Measurements from ENCODE around the gene ASTE1.

DNA sequence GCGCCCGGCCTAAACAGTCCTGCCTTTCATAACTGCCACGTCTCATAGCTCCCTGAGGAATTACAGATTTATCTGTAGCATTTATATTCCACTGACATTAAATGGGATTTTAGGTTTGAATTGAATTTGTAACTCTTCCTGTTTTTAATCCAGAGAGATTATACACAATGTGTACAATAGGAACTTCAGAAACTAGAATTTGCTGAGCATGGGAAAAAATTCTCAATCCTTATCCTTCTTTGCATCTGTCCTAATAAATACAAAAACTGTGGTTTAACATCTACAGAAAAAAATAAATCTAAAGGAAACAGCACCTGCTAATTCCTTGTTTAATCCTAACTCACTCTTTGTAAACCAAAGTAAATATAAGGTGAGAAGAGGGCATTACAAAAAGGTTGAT is 2.2 kb upstream of the ASTE1 start:
- TF ChIP-seq, protein P1, sequence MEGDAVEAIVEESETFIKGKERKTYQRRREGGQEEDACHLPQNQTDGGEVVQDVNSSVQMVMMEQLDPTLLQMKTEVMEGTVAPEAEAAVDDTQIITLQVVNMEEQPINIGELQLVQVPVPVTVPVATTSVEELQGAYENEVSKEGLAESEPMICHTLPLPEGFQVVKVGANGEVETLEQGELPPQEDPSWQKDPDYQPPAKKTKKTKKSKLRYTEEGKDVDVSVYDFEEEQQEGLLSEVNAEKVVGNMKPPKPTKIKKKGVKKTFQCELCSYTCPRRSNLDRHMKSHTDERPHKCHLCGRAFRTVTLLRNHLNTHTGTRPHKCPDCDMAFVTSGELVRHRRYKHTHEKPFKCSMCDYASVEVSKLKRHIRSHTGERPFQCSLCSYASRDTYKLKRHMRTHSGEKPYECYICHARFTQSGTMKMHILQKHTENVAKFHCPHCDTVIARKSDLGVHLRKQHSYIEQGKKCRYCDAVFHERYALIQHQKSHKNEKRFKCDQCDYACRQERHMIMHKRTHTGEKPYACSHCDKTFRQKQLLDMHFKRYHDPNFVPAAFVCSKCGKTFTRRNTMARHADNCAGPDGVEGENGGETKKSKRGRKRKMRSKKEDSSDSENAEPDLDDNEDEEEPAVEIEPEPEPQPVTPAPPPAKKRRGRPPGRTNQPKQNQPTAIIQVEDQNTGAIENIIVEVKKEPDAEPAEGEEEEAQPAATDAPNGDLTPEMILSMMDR (conservative IDR thresholded peaks at IDR 0.05; ENCODE audit: low read length) = no peak
- no peak for TF ChIP-seq EZH2phosphoT487 (IDR thresholded peaks at IDR 0.05; ENCODE audit: borderline replicate concordance, low read depth, low read length)
